Liver (tissue), 9 donors: ENCODE measurements around the gene RTN1. TPM values are rescaled to one million over a fixed set of nuclear protein-coding genes. Genes with fewer than 3 reads are reported as not detected.

Experiments
- DNase-seq: peaks from one replicate; pipeline ENCODE4 v3.0.0-alpha.2; 2017; ENCODE audit warnings: low spot score
- H3K27ac ChIP-seq, 2 donors: one replicate each; pipeline ENCODE4 v1.7.0; 2013; ENCODE audit warnings: inconsistent platforms in 2 of 2, low read length in 2 of 2, control low read depth in 1 of 2, low read depth in 1 of 2, mild to moderate bottlenecking in 1 of 2
- H3K27me3 ChIP-seq, 4 donors: one replicate each; pipeline versions ENCODE4 v1.6.1 to v1.7.0; 2013; ENCODE audit warnings: low read length in 3 of 4, inconsistent platforms in 1 of 4, mild to moderate bottlenecking in 1 of 4, moderate library complexity in 1 of 4; ENCODE audit not compliant: control insufficient read depth in 4 of 4, insufficient read depth in 4 of 4
- H3K36me3 ChIP-seq, 4 donors: one replicate each; pipeline versions ENCODE4 v1.6.1 to v1.7.0; 2013; ENCODE audit warnings: low read length in 3 of 4, mild to moderate bottlenecking in 3 of 4, low read depth in 1 of 4, moderate library complexity in 1 of 4; ENCODE audit not compliant: control insufficient read depth in 4 of 4, insufficient read depth in 3 of 4
- H3K4me1 ChIP-seq, 4 donors: one replicate each; pipeline versions ENCODE4 v1.6.1 to v1.7.0; 2013; ENCODE audit warnings: low read length in 3 of 4, mild to moderate bottlenecking in 3 of 4, moderate library complexity in 1 of 4; ENCODE audit not compliant: control insufficient read depth in 4 of 4, insufficient read depth in 4 of 4
- H3K4me3 ChIP-seq, 3 donors: one replicate each; pipeline versions ENCODE4 v1.6.1 to v1.7.0; 2013; ENCODE audit warnings: low read length in 3 of 3, control low read depth in 1 of 3, low read depth in 1 of 3, mild to moderate bottlenecking in 1 of 3
- H3K9ac ChIP-seq, 2 donors: one replicate each; pipeline ENCODE4 v1.7.0; 2013; ENCODE audit warnings: low read length in 2 of 2, mild to moderate bottlenecking in 2 of 2, moderate library complexity in 2 of 2, control low read depth in 1 of 2, low read depth in 1 of 2
- H3K9me3 ChIP-seq, 4 donors: one replicate each; pipeline versions ENCODE4 v1.6.1 to v1.7.0; 2013; ENCODE audit warnings: low read length in 3 of 4; ENCODE audit not compliant: control insufficient read depth in 4 of 4
- EGR1 ChIP-seq, 2 donors: IDR thresholded peaks; 2 replicates each; pipeline ENCODE4 v1.6.1; 2016 to 2018; ENCODE audit warnings: antibody characterized with exemption in 2 of 2, low read depth in 2 of 2
- FOXA1 ChIP-seq: IDR thresholded peaks from 2 replicates; pipeline ENCODE4 v1.6.1; 2016; ENCODE audit warnings: antibody characterized with exemption
- FOXA2 ChIP-seq: IDR thresholded peaks from 2 replicates; pipeline ENCODE4 v1.6.1; 2016; ENCODE audit warnings: antibody characterized with exemption
- GABPA ChIP-seq, 2 donors: IDR thresholded peaks in 1 of 2; conservative IDR thresholded peaks in 1 of 2; 2 replicates each; pipeline ENCODE4 v1.6.1; 2016; ENCODE audit warnings: antibody characterized with exemption in 2 of 2, mild to moderate bottlenecking in 1 of 2, moderate library complexity in 1 of 2
- HNF4A ChIP-seq, 2 donors: conservative IDR thresholded peaks; 2 replicates each; pipeline ENCODE4 v1.6.1; 2016; ENCODE audit warnings: antibody characterized with exemption in 2 of 2, mild to moderate bottlenecking in 2 of 2
- HNF4G ChIP-seq: IDR thresholded peaks from 2 replicates; pipeline ENCODE4 v1.6.1; 2016; ENCODE audit warnings: antibody characterized with exemption
- RAD21 ChIP-seq, 2 donors: IDR thresholded peaks; 2 replicates each; pipeline ENCODE4 v1.6.1; 2016; ENCODE audit warnings: antibody characterized with exemption in 2 of 2, mild to moderate bottlenecking in 2 of 2
- RXRA ChIP-seq, 2 donors: IDR thresholded peaks; 2 replicates each; pipeline ENCODE4 v1.6.1; 2017 to 2018; ENCODE audit warnings: antibody characterized with exemption in 2 of 2, mild to moderate bottlenecking in 1 of 2
- TAF1 ChIP-seq: conservative IDR thresholded peaks from 2 replicates; pipeline ENCODE4 v1.6.1; 2016; ENCODE audit warnings: antibody characterized with exemption, mild to moderate bottlenecking
- WGBS: extraction: QIAGEN DNeasy Blood & Tissue Kit; methylation state at CpG from one replicate; pipeline ENCODE4 v1.1.7; 2013; 5-methylcytosine and 5-hydroxymethylcytosine counted together
- polyA plus RNA-seq, 2 donors: library from polyadenylated mRNA; stranded (reverse) in 1 of 2; unstranded in 1 of 2; fragments of 200-250 nt in 1 of 2; fragments of >200 nt in 1 of 2; fragmentation: Nextera tagmentation in 1 of 2; extraction: Ambion mirVana in 1 of 2; gene quantifications; one replicate each; pipeline versions ENCODE4 v1.2.1 to v1.2.3, GENCODE V29; 2013 to 2015
- total RNA-seq, 2 donors: library from RNA; depleted of rRNA; stranded (reverse); fragments of >200 nt; gene quantifications; one replicate each; pipeline ENCODE4 v1.2.3, GENCODE V29; 2014
- TF ChIP-seq, protein P1 (sequence below): IDR thresholded peaks from 2 replicates; pipeline ENCODE4 v1.6.1; 2016; ENCODE audit warnings: antibody characterized with exemption
- TF ChIP-seq, protein P2 (sequence below): fragments of 150-350 bp; IDR thresholded peaks from 2 replicates; pipeline ENCODE4 v1.5.1; 2017; ENCODE audit warnings: improper control_type of control experiment, low read depth, low read length; ENCODE audit not compliant: missing input control
- TF ChIP-seq, protein P3 (sequence below): IDR thresholded peaks from 2 replicates; pipeline ENCODE4 v1.6.1; 2016; ENCODE audit warnings: antibody characterized with exemption, mild to moderate bottlenecking
- donor health status: healthy.
- donor health status: healthy.
- donor health status: healthy.
- donor health status: healthy.
- donor health status: healthy.

Gene RTN1
- total and polyA plus RNA-seq, 4 donors, result 0.08 to 1.8 (median 0.37) TPM

DNA sequence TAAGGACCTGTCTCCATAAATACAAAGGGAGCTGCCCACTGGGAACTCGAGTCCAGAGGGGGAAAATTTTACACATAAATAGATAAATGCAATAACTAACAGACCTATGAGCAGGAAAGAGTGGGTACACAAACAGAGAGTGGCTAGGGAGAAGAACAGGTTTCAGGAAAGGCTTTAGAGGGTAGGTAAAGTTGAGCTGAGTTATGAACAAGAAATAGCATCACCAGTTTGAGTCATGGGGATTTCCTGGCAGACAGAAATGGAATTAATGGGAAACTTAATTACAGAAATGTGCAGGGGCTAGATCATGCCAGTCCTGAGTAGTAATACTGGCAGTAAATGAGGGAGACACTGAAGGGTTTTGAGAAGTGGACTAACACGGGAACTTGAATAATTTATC lies 236.0 kb downstream of the RTN1 start (continued):
- TF ChIP-seq, protein P1, sequence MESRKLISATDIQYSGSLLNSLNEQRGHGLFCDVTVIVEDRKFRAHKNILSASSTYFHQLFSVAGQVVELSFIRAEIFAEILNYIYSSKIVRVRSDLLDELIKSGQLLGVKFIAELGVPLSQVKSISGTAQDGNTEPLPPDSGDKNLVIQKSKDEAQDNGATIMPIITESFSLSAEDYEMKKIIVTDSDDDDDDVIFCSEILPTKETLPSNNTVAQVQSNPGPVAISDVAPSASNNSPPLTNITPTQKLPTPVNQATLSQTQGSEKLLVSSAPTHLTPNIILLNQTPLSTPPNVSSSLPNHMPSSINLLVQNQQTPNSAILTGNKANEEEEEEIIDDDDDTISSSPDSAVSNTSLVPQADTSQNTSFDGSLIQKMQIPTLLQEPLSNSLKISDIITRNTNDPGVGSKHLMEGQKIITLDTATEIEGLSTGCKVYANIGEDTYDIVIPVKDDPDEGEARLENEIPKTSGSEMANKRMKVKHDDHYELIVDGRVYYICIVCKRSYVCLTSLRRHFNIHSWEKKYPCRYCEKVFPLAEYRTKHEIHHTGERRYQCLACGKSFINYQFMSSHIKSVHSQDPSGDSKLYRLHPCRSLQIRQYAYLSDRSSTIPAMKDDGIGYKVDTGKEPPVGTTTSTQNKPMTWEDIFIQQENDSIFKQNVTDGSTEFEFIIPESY, result no peak

DNA sequence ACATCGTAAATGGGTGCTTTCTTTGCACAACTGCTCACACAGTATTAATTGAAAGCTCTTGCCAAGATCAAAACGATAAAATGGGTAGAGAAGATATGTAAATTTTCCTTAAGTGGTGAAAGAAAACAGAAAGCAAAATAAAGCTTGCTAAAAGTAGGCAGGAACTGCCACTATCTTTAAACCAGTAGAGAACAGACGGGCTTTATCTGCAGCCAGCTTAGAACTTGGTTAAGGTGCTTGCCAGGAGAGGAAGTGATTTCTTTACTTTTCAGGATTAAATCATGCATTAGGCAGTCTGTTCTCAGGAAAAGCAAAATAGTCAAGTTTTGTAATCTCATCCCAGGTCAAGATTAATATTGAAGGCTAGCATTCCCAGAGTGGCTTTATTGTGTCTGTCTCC lies 237.1 kb downstream of the RTN1 start:
- H3K27me3 ChIP-seq, result peaks cover 0 to 13% (median 4%) of the 10 kb centered on the region in 4 donors
- 55% methylated on average over 3 of the region's 3 CpGs for WGBS
- TF ChIP-seq, protein P2, sequence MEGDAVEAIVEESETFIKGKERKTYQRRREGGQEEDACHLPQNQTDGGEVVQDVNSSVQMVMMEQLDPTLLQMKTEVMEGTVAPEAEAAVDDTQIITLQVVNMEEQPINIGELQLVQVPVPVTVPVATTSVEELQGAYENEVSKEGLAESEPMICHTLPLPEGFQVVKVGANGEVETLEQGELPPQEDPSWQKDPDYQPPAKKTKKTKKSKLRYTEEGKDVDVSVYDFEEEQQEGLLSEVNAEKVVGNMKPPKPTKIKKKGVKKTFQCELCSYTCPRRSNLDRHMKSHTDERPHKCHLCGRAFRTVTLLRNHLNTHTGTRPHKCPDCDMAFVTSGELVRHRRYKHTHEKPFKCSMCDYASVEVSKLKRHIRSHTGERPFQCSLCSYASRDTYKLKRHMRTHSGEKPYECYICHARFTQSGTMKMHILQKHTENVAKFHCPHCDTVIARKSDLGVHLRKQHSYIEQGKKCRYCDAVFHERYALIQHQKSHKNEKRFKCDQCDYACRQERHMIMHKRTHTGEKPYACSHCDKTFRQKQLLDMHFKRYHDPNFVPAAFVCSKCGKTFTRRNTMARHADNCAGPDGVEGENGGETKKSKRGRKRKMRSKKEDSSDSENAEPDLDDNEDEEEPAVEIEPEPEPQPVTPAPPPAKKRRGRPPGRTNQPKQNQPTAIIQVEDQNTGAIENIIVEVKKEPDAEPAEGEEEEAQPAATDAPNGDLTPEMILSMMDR, result no peak
- TF ChIP-seq RAD21 (IDR thresholded peaks at IDR 0.05) (no peak), FOXA2 (no peak), TAF1 (no peak), GABPA (IDR thresholded peaks at IDR 0.05 in 1 of 2, conservative IDR thresholded peaks at IDR 0.05 in 1 of 2) (no peak), FOXA1 (no peak), HNF4A (conservative IDR thresholded peaks at IDR 0.05) (no peak), RXRA (IDR thresholded peaks at IDR 0.05) (no peak), EGR1 (IDR thresholded peaks at IDR 0.05; ENCODE audit: low read depth in 2 of 2) (no peak), HNF4G (no peak)
- TF ChIP-seq, protein P3, sequence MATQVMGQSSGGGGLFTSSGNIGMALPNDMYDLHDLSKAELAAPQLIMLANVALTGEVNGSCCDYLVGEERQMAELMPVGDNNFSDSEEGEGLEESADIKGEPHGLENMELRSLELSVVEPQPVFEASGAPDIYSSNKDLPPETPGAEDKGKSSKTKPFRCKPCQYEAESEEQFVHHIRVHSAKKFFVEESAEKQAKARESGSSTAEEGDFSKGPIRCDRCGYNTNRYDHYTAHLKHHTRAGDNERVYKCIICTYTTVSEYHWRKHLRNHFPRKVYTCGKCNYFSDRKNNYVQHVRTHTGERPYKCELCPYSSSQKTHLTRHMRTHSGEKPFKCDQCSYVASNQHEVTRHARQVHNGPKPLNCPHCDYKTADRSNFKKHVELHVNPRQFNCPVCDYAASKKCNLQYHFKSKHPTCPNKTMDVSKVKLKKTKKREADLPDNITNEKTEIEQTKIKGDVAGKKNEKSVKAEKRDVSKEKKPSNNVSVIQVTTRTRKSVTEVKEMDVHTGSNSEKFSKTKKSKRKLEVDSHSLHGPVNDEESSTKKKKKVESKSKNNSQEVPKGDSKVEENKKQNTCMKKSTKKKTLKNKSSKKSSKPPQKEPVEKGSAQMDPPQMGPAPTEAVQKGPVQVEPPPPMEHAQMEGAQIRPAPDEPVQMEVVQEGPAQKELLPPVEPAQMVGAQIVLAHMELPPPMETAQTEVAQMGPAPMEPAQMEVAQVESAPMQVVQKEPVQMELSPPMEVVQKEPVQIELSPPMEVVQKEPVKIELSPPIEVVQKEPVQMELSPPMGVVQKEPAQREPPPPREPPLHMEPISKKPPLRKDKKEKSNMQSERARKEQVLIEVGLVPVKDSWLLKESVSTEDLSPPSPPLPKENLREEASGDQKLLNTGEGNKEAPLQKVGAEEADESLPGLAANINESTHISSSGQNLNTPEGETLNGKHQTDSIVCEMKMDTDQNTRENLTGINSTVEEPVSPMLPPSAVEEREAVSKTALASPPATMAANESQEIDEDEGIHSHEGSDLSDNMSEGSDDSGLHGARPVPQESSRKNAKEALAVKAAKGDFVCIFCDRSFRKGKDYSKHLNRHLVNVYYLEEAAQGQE, result no peak
- peaks cover 5 to 8% (median 6%) of the 10 kb centered on the region in 4 donors for H3K4me1 ChIP-seq
- no peak overlapping the region for H3K27ac ChIP-seq
- no peak overlapping the region for H3K9ac ChIP-seq
- H3K4me3 ChIP-seq, result no peak overlapping the region
- no peak for DNase-seq
- peaks cover 0 to 1% (median 0%) of the 10 kb centered on the region in 4 donors for H3K9me3 ChIP-seq
- H3K36me3 ChIP-seq, result no peaks in the 10 kb centered on the region

DNA sequence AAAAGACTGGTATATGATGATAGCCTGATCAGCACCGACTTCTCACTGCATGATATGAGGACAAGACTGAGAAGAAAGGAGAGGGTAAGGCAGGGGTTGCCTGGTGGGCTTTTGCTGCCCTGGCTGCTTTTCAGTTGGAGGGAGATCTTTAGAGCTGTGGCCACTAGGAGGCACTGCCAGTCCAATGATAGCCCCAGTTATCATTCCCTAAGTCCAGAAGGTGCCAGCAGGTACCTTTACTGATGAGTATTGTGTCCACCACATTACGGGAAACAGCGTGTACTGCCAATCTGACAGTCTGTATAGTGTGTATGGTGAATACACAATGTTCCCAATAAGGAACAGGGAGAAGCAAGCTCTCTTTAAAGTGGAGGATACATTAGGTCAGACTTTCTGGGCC lies 238.2 kb downstream of the RTN1 start:
- Histone ChIP-seq H3K4me1 (peaks cover 5 to 8% (median 6%) of the 10 kb centered on the region in 4 donors), H3K9ac (no peak overlapping the region), H3K9me3 (no peaks in the 10 kb centered on the region), H3K4me3 (no peak overlapping the region), H3K27me3 (peaks cover 0 to 13% (median 4%) of the 10 kb centered on the region in 4 donors), H3K36me3 (no peaks in the 10 kb centered on the region), H3K27ac (no peak overlapping the region)
- WGBS, result 57% methylated on average over 3 of the region's 3 CpGs
- TF ChIP-seq RXRA (IDR thresholded peaks at IDR 0.05), result no peak
- no peak for TF ChIP-seq EGR1 (IDR thresholded peaks at IDR 0.05; ENCODE audit: low read depth in 2 of 2)
- TF ChIP-seq RAD21 (IDR thresholded peaks at IDR 0.05), result peak; percentile 73 to 85
- TF ChIP-seq, protein P2, result peak; percentile 44
- DNase-seq, result no peak
